Cardiac muscle cell (in vitro differentiated cells and primary cell): ENCODE data around the gene CNN2. TPM values are rescaled to one million over a fixed set of nuclear protein-coding genes. Genes with fewer than 3 reads are reported as not detected.

Experiments used
- DNase-seq, 2 donors: peaks; one replicate each; pipeline versions ENCODE4 v3.0.0 to v3.0.0-alpha.2; 2010 to 2017; ENCODE audit warnings: low read depth in 1 of 2, low spot score in 1 of 2
- H3K27ac ChIP-seq: fragments of 200-600 bp; sonication (generic); 2 replicates; pipeline ENCODE4 v1.5.1; 2016
- H3K27me3 ChIP-seq: fragments of 200-600 bp; sonication (generic); 2 replicates; pipeline ENCODE4 v1.6.0; 2016; ENCODE audit warnings: control low read depth
- H3K36me3 ChIP-seq: fragments of 200-600 bp; sonication (generic); 2 replicates; pipeline ENCODE4 v1.5.1; 2016; ENCODE audit warnings: control low read depth
- H3K4me1 ChIP-seq: fragments of 200-600 bp; sonication (generic); 2 replicates; pipeline ENCODE4 v1.8.1; 2017; ENCODE audit warnings: low read depth, mild to moderate bottlenecking, mixed run types
- H3K4me3 ChIP-seq: fragments of 200-600 bp; sonication (generic); 2 replicates; pipeline ENCODE4 v1.5.1; 2016; ENCODE audit warnings: mild to moderate bottlenecking
- H3K9me3 ChIP-seq: fragments of 200-600 bp; sonication (generic); 2 replicates; pipeline ENCODE4 v1.5.1; 2017; ENCODE audit warnings: low read depth, mild to moderate bottlenecking, control low read depth
- polyA plus RNA-seq: library from polyadenylated mRNA; unstranded; fragments of >200 nt; fragmentation: Nextera tagmentation; extraction: Ambion mirVana; gene quantifications from 2 replicates; pipeline ENCODE4 v1.2.1, GENCODE V29; 2016
- total RNA-seq: library from RNA; depleted of rRNA; stranded (reverse); fragments of >200 nt; gene quantifications from 2 replicates; pipeline ENCODE4 v1.2.3, GENCODE V29; 2016
- TF ChIP-seq, protein P1 (sequence below): IDR thresholded peaks from 2 replicates; pipeline ENCODE4 v1.5.1; 2012; ENCODE audit warnings: low read depth, mild to moderate bottlenecking, low read length

CNN2 gene
- total and polyA plus RNA-seq, 2 experiments from 2014 or later = 158 to 185 TPM

DNA sequence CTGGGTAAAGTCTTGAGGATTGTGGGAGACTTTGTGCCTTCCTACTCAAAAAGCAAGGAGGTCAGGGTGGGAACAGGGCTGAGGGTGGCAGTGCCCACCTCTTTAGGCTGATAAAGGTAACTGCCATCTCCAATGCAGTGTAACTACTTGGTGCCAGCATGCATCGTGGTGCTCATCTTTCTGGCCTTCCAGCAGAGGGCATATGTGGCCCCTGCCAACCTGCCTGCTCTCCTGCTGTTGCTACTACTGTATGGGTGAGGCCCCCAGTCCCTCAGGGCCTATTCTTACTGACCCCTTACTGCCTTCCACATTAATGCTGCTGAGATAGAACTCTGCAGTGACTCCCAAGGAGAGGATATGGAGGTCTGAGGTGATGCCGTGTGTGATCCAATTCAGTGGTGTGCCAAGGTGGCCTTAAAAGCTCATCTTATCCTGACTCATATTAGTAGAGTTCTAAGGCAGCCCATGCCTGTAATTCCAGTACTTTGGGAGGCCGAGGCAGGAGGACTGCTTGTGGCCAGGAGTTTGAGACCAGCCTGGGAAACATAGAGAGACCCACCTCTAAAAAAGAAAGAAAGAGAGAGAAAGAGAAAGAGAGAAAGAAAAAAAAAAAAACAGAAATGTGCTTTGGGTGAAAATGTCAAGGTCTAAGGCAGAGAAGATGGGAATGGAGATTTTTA lies 30.9 kb downstream of the CNN2 start:
- peak; percentile 74 to 77 for DNase-seq
- TF ChIP-seq, protein P1, sequence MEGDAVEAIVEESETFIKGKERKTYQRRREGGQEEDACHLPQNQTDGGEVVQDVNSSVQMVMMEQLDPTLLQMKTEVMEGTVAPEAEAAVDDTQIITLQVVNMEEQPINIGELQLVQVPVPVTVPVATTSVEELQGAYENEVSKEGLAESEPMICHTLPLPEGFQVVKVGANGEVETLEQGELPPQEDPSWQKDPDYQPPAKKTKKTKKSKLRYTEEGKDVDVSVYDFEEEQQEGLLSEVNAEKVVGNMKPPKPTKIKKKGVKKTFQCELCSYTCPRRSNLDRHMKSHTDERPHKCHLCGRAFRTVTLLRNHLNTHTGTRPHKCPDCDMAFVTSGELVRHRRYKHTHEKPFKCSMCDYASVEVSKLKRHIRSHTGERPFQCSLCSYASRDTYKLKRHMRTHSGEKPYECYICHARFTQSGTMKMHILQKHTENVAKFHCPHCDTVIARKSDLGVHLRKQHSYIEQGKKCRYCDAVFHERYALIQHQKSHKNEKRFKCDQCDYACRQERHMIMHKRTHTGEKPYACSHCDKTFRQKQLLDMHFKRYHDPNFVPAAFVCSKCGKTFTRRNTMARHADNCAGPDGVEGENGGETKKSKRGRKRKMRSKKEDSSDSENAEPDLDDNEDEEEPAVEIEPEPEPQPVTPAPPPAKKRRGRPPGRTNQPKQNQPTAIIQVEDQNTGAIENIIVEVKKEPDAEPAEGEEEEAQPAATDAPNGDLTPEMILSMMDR = no peak
- no peaks in the 10 kb centered on the region for H3K27me3 ChIP-seq
- H3K4me3 ChIP-seq = no peak overlapping the region
- H3K27ac ChIP-seq = no peak overlapping the region
- H3K9me3 ChIP-seq = peaks cover 3% of the 10 kb centered on the region
- H3K4me1 ChIP-seq = no peaks in the 10 kb centered on the region
- peaks cover 3% of the 10 kb centered on the region for H3K36me3 ChIP-seq

DNA sequence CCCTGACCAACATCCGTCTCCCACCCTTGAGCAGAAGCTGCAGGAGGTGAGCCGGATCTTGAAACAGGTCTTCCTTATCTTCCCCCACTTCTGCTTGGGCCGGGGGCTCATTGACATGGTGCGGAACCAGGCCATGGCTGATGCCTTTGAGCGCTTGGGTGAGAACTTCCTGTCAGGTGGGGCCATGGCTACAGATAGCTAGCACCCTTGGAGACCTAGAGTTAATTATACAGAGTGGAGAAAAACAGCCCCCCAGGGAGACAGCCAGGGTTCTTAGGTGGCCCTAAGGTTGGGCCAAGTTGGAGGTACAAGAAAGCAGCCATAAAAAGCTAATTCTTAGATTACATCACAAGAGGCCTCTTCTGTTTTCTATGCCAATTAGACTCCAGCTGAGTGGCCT lies 31.7 kb downstream of the CNN2 start:
- peaks cover 3% of the 10 kb centered on the region for H3K9me3 ChIP-seq
- H3K4me3 ChIP-seq = no peak overlapping the region
- no peak overlapping the region for H3K27ac ChIP-seq
- peaks cover 3% of the 10 kb centered on the region for H3K36me3 ChIP-seq
- no peaks in the 10 kb centered on the region for H3K4me1 ChIP-seq
- TF ChIP-seq, protein P1 = no peak
- H3K27me3 ChIP-seq = no peaks in the 10 kb centered on the region
- DNase-seq = no peak

DNA sequence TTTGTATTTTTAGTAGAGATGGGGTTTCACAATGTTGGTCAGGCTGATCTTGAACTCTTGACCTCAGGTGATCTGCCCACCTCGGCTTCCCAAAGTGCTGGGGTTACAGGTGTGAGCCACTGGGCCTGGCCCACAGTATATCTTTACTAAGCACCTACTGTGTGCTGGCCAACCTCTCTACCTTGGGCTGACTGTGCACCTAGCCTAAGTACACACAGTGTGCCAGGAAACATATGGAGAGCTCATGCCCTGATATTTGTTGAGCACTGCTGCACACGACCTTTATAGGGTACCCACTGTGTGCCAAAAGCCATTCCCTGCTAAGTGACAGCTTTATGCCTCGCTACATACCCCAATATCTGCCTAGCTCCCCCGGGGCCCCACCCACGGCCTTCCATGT lies 34.3 kb downstream of the CNN2 start:
- Histone ChIP-seq H3K27ac (no peak overlapping the region), H3K9me3 (peaks cover 3% of the 10 kb centered on the region), H3K4me3 (no peak overlapping the region)

DNA sequence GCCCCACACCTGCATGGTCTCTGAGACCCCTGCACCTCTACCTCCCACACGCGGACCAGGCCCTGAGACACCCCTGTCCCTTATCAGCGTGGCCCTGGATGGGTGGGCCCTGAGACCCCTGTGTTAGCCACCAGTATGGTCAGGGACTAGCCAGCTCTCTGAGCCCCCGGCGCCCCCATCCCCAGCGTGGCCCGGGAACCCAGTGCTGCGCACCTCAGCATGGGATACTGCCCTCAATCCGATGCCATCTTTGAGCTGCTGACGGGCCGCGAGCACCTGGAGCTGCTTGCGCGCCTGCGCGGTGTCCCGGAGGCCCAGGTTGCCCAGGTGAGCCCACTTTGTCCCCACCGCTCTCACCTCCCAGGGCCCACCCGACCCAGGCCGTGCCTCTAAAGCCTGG lies 35.6 kb downstream of the CNN2 start:
- no peak overlapping the region for H3K4me3 ChIP-seq
- no peak for DNase-seq
- H3K27ac ChIP-seq = no peak overlapping the region
- H3K9me3 ChIP-seq = peaks cover 3% of the 10 kb centered on the region
- no peaks in the 10 kb centered on the region for H3K27me3 ChIP-seq
- H3K36me3 ChIP-seq = no peaks in the 10 kb centered on the region
- peaks cover 18% of the 10 kb centered on the region for H3K4me1 ChIP-seq
- TF ChIP-seq, protein P1 = no peak

More for the DNA sequence above, 34.3 kb downstream of the CNN2 start:
- Histone ChIP-seq H3K36me3 (no peaks in the 10 kb centered on the region), H3K4me1 (peaks cover 7% of the 10 kb centered on the region), H3K27me3 (no peaks in the 10 kb centered on the region)
- DNase-seq = no peak
- TF ChIP-seq, protein P1 = no peak

DNA sequence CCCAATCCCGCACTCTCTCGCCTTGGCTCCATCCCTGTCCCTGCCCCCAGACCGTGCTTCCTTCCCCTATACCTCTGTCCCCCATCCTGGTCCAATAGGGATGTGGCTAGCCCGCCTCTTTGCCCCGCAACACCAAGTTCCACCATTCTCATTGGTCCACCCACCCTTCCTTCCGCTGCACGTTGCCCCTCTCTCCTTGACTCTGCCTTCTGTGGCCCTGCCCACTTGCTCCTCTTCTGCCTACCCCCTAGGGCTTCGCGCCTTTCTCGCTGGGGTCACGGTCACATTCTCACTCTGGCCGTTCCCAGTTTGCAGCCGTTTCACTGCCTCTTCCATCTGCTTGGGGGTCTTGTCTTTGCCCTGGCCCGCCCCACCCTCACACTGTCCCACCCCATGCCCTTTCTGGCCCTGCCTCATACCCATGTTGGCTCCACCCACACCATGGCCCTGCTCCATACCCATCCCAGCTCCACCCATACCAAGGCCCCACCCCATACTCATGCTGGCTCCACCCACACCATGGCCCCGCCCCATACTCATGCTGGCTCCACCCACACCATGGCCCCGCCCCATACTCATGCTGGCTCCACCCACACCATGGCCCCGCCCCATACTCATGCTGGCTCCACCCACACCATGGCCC lies 36.1 kb downstream of the CNN2 start:
- no peak overlapping the region for H3K4me3 ChIP-seq
- H3K9me3 ChIP-seq = peaks cover 3% of the 10 kb centered on the region
- H3K4me1 ChIP-seq = peaks cover 18% of the 10 kb centered on the region
- TF ChIP-seq, protein P1 = no peak
- no peaks in the 10 kb centered on the region for H3K36me3 ChIP-seq
- H3K27ac ChIP-seq = no peak overlapping the region
- no peak for DNase-seq
- H3K27me3 ChIP-seq = peaks cover 3% of the 10 kb centered on the region
